Cardiac muscle cell (in vitro differentiated cells and primary cell): ENCODE measurements around the gene IFIT2. TPM values are rescaled to one million over a fixed set of nuclear protein-coding genes. Genes with fewer than 3 reads are reported as not detected.
"Not testable (repeated sequence)": the region's sequence is repeated elsewhere in the genome, so short reads cannot be mapped to it uniquely, and the experiment has no call there.

ENCODE experiments used
- DNase-seq, 2 donors: peaks; one replicate each; pipeline versions ENCODE4 v3.0.0 to v3.0.0-alpha.2; 2010 to 2017; ENCODE audit warnings: low read depth in 1 of 2, low spot score in 1 of 2
- H3K27ac ChIP-seq: fragments of 200-600 bp; sonication (generic); 2 replicates; pipeline ENCODE4 v1.5.1; 2016
- H3K27me3 ChIP-seq: fragments of 200-600 bp; sonication (generic); 2 replicates; pipeline ENCODE4 v1.6.0; 2016; ENCODE audit warnings: control low read depth
- H3K36me3 ChIP-seq: fragments of 200-600 bp; sonication (generic); 2 replicates; pipeline ENCODE4 v1.5.1; 2016; ENCODE audit warnings: control low read depth
- H3K4me1 ChIP-seq: fragments of 200-600 bp; sonication (generic); 2 replicates; pipeline ENCODE4 v1.8.1; 2017; ENCODE audit warnings: low read depth, mild to moderate bottlenecking, mixed run types
- H3K4me3 ChIP-seq: fragments of 200-600 bp; sonication (generic); 2 replicates; pipeline ENCODE4 v1.5.1; 2016; ENCODE audit warnings: mild to moderate bottlenecking
- H3K9me3 ChIP-seq: fragments of 200-600 bp; sonication (generic); 2 replicates; pipeline ENCODE4 v1.5.1; 2017; ENCODE audit warnings: low read depth, mild to moderate bottlenecking, control low read depth
- polyA plus RNA-seq: library from polyadenylated mRNA; unstranded; fragments of >200 nt; fragmentation: Nextera tagmentation; extraction: Ambion mirVana; gene quantifications from 2 replicates; pipeline ENCODE4 v1.2.1, GENCODE V29; 2016
- total RNA-seq: library from RNA; depleted of rRNA; stranded (reverse); fragments of >200 nt; gene quantifications from 2 replicates; pipeline ENCODE4 v1.2.3, GENCODE V29; 2016
- TF ChIP-seq, protein P1 (sequence below): IDR thresholded peaks from 2 replicates; pipeline ENCODE4 v1.5.1; 2012; ENCODE audit warnings: low read depth, mild to moderate bottlenecking, low read length

IFIT2 gene, protein sequence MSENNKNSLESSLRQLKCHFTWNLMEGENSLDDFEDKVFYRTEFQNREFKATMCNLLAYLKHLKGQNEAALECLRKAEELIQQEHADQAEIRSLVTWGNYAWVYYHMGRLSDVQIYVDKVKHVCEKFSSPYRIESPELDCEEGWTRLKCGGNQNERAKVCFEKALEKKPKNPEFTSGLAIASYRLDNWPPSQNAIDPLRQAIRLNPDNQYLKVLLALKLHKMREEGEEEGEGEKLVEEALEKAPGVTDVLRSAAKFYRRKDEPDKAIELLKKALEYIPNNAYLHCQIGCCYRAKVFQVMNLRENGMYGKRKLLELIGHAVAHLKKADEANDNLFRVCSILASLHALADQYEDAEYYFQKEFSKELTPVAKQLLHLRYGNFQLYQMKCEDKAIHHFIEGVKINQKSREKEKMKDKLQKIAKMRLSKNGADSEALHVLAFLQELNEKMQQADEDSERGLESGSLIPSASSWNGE
- total RNA-seq (not detected in 2 replicates), polyA plus RNA-seq (0.07 and 0.25 TPM in 2 replicates)

DNA sequence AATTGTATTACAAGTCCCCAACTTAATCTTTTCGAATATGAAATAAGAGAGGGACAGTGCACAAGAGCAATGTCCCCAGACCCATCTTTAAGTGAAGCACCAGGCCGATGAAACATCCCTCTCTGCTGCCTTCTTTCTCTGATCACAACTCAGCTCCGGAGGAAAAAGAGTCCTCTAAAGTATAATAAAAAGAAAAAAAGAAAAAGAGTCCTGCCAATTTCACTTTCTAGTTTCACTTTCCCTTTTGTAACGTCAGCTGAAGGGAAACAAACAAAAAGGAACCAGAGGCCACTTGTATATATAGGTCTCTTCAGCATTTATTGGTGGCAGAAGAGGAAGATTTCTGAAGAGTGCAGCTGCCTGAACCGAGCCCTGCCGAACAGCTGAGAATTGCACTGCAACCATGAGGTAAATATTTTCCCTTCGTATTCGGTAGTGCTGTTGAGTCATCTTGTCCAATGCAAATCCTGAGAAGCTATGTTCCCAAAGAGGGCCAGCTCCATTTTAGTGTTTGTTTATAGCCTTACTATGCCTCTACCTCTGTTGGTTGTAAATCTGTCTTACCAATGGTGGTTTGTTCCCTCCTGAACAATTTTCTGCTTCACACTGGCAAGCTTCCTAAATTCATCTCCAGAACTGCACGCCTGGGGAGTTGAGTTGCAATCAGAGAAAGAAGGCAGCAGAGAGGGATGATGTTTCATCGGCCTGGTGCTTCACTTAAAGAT, at the start of gene IFIT2:
IFIT2 (plus strand) TSS at position 326 of the 725 bp plus-strand sequence; CDS start at position 404, 78 bp downstream.
- no peak within 1 kb of the TSS for H3K27ac ChIP-seq
- H3K9me3 ChIP-seq: no peaks in the 10 kb centered on the region
- TF ChIP-seq, protein P1, sequence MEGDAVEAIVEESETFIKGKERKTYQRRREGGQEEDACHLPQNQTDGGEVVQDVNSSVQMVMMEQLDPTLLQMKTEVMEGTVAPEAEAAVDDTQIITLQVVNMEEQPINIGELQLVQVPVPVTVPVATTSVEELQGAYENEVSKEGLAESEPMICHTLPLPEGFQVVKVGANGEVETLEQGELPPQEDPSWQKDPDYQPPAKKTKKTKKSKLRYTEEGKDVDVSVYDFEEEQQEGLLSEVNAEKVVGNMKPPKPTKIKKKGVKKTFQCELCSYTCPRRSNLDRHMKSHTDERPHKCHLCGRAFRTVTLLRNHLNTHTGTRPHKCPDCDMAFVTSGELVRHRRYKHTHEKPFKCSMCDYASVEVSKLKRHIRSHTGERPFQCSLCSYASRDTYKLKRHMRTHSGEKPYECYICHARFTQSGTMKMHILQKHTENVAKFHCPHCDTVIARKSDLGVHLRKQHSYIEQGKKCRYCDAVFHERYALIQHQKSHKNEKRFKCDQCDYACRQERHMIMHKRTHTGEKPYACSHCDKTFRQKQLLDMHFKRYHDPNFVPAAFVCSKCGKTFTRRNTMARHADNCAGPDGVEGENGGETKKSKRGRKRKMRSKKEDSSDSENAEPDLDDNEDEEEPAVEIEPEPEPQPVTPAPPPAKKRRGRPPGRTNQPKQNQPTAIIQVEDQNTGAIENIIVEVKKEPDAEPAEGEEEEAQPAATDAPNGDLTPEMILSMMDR: no peak
- H3K4me3 ChIP-seq: no peak within 1 kb of the TSS
- no peaks in the 10 kb centered on the region for H3K36me3 ChIP-seq
- no peaks in the 10 kb centered on the region for H3K27me3 ChIP-seq
- H3K4me1 ChIP-seq: no peaks in the 10 kb centered on the region
- peak in 1 of 2 donors; percentile 73 for DNase-seq

DNA sequence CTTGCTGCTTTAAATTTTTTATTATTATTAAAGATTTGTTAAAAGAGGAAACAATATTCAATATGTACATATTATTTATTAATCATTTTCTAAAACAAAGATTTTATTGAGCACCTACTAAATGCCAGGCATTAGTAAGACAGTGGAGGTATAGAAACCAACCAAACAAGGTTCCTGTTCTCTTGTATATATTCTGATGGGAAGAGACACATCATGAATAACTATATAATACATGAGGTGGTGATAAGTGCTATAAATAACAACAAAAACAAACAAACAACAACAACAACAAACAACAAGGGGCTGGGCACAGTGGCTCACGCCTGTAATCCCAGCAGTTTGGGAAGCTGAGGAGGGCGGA, 49.6 kb upstream of the IFIT2 start:
- no peaks in the 10 kb centered on the region for H3K9me3 ChIP-seq
- H3K4me1 ChIP-seq: no peaks in the 10 kb centered on the region
- H3K36me3 ChIP-seq: no peaks in the 10 kb centered on the region
- no peaks in the 10 kb centered on the region for H3K27me3 ChIP-seq
- TF ChIP-seq, protein P1: no peak
- DNase-seq: no peak
- no peak overlapping the region for H3K4me3 ChIP-seq
- H3K27ac ChIP-seq: no peak overlapping the region

DNA sequence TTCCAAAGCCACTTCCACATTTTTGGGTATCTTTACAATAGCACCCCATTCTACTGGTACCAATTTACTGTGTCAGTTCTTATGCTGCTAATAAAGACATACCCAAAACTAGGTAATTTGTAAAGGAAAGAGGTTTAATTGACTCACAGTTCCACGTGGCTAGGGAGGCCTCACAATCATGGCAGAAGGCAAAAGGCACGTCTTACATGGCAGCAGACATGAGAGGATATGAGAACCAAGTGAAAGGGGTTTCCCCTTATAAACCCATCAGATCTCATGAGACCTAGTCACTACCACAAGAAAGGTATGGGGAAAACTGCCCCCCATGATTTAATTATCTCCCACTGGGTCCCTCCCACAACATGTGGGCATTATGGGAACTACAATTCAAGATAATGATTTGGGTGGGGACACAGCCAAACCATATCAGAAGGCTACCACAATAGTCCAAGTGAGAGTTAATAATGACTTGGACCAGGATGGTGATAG, 46.7 kb upstream of the IFIT2 start:
- not testable (repeated sequence) for H3K27ac ChIP-seq, H3K9me3 ChIP-seq, H3K27me3 ChIP-seq, H3K4me1 ChIP-seq, DNase-seq, H3K4me3 ChIP-seq, H3K36me3 ChIP-seq

DNA sequence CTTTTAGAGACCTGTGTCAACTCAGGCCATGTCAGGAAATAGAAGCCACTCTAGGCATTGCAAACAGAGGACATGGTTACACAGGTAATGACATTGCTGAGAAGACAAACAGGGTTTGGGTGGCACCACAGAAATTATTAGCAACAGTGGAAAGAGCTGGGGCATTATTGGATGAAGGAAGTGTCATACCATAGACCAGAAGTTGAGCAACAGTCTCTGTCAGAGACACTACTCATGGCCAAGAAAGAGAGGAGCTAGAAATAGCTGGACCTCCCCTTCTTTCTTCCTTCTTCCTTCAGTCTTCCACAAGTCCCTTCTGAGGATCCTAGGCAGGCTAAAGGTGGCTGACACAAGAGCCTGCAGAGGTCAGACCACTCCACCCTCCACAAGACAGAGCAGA, 46.1 kb upstream of the IFIT2 start:
- TF ChIP-seq, protein P1: no peak
- Histone ChIP-seq H3K9me3 (no peaks in the 10 kb centered on the region), H3K27me3 (no peaks in the 10 kb centered on the region)

DNA sequence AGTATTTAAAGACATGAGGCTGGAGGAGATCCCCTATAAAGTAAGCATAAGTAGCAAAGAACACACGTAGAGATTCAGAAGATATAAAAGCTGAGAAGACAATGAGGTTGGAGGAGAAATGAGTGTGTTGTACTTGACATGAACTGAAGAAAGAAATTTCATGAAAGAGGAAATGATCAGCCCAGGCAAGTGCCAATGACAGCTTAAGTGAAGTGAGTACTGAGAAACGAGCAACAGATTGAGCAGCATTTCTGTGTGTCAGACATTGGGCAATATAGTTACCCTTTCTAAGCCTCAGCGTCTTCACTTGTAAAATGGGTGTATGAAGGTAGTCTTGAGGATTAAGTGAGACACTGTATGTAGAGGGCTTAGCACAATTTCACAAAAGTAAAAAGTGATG, 45.5 kb upstream of the IFIT2 start:
- Histone ChIP-seq H3K27me3 (no peaks in the 10 kb centered on the region), H3K36me3 (no peaks in the 10 kb centered on the region), H3K27ac (no peak overlapping the region), H3K4me1 (peaks cover 6% of the 10 kb centered on the region), H3K4me3 (no peak overlapping the region), H3K9me3 (no peaks in the 10 kb centered on the region)
- TF ChIP-seq, protein P1: no peak
- no peak for DNase-seq

More for the DNA sequence above, 46.1 kb upstream of the IFIT2 start:
- no peak overlapping the region for H3K4me3 ChIP-seq
- peaks cover 3% of the 10 kb centered on the region for H3K4me1 ChIP-seq
- H3K27ac ChIP-seq: no peak overlapping the region
- DNase-seq: no peak
- no peaks in the 10 kb centered on the region for H3K36me3 ChIP-seq
